DMS114 treated with DMSO at 0.1 percent for 48 hours (cell line): ENCODE data around the gene CLEC12A.
"Not testable (repeated sequence)": the region's sequence is repeated elsewhere in the genome, so short reads cannot be mapped to it uniquely, and the experiment has no call there.

ENCODE experiments used
- DNase-seq: peaks from one replicate; lab custom pipeline; 2025; ENCODE audit not compliant: unreplicated experiment; lab: John Stamatoyannopoulos, UW

CLEC12A gene

DNA sequence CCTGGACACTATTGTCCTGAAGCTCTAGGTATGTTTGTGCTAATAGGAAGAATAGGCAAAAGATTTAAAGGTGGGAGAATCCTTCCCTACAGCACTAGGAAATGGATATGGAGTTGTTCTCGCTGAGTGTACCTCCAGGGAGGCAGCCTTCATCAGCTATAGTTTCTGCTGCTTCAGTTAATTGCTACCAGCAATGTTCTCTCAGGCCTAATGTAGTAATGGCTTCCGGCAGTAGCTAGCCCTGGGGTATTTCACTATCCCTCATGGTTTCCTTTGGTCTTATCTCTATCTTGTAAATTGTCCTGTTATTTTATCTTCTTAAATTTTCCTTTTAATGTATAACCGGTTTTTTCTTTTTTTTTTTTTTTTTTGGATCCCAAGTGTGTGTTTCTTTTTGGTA, 9.3 kb upstream of the CLEC12A start:
- DNase-seq, result no peak

DNA sequence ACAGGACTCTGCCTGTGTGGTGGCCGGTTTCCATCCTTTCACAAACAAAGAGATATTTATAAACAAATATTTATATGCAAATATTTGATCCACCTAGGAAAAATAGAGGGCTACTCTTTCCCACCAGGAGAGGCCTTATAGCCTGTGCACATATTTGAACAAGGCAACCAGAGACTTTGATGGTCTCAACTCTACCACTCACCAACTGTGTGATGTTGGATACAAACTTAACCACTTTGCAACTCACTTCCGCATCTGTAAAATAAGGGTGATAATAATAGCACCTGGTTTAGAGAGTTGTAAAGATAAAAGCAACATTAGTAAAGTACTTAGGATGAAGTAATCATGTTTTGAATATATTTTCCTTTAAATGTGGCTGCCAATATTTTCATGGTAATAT, 1.5 kb upstream of the CLEC12A start:
- DNase-seq, result no peak

DNA sequence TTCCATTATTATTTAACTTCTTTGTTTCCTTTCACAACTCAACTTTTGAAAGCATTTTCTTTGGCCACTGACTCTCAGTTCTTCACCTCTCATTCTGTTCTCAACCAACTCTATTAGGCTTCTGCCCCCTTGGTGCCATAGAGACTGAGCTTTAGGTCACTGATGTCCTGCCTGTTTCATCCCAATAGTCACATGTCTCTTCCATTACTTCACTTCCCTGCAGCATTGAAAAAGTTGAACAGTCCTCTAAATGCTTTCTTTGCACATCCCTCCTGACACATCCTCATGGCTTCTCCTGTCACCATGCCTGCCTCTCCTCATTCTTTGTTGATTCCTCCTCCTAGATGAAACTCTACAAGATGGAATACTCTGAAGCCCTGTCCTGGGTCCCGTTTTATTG, 2.7 kb downstream of the CLEC12A start:
- no peak for DNase-seq

DNA sequence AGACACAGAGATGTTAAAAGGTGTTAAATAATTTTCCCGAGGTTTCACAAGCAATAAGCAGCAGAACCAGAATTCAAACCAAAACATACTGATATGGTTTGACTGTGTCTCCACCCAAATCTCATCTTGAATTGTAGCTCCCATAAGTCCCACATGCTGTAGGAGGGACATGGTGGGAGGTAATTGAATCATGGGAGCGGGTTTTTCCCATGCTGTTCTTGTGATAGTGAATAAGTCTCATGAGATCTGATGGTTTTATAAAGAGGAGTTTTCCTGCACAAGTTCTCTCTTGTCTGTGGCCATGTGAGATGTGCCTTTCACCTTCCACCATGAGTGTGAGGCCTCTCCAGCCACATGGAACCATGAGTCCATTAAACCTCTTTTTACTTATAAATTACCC, 3.5 kb downstream of the CLEC12A start:
- not testable (repeated sequence) for DNase-seq

DNA sequence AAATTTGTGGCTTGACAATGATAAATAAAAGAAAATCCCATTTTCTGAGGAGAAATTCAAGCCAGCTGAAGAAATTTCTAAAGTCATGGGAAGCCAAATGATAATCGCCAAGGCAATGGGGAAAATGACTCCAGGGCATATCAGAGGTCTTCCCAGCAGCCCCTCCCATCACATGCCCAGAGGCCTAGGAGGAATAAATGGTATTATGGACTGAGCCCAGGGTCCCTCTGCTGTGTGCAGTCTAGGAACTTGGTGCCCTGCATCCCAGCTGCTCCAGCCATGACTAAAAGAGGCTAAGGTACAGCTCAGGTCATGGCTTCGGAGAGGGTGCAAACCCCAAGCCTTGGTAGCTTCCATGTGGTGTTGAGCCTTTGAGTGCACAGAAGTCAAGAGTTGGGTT, 4.4 kb downstream of the CLEC12A start:
- DNase-seq, result no peak

DNA sequence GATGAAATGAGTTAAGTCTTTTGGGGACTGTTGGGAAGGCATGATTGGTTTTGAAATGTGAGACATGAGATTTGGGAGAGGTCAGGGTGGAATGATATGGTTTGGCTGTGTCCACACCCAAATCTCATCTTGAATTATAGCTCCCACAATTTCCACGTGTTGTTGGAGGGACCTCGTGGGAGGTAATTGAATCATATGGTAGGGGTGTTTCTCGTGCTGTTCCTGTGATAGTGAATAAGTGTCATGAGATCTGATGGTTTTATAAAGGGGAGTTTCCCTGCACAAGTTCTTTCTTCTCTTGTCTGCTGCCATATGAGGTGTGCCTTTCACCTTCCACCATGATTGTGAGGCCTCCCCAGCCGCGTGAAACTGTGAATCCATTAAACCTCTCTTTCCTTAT, 5.4 kb downstream of the CLEC12A start:
- not testable (repeated sequence) for DNase-seq

DNA sequence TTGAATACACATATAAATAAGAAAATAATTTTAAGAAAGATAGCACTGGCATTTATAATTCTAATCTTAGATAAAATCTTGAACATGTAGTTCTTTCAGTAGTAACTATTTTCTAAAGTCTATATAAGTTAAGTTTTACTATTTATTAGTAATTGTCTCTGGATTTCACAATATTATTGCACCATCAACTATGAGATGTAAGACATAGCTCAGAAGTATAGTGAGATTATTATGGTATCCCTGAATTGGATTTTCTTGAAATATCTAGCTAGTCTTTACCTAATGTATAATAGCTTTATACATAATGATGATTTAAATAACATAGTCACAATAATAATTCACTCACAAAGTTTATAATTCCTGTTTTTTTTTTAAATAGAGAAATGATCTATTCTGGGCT, 6.7 kb downstream of the CLEC12A start:
- DNase-seq, result no peak

DNA sequence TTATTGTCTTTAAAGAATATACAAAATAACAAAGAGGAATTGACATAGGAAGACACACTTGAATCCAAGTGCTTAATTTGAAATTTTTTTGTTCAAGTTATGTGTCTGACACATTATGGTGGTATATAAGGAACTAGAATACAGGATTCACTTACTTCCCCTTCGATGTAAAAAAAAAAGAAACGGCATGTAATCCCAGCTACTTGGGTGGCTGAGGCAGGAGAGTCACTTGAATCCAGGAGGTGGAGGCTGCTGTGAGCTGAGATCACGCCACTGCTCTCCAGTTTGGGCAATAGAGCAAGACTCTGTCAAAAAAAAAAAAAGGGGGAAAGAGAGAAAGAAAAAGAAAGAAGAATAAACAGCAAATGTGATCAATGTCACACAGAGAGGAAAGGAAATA, 8.9 kb downstream of the CLEC12A start:
- DNase-seq, result no peak

DNA sequence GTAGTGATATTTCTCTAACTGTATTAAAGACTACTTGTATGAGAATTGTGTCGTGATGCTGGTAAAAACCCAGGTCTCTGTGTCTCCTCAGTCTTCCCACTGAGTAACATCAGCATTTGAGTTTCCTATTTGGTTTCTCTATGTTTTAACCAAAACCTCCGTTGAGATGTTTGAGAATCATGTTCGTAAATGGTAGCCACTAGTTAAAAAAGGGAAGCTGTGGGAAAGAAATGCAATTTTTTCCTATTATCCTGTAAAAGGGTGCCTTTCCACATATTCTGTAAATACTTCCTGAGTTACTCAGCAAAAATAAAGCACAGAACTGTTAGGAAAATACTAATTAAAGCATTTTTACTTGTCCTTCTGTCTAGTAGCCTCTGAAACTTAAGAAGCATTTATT, 20.7 kb downstream of the CLEC12A start:
- no peak for DNase-seq

DNA sequence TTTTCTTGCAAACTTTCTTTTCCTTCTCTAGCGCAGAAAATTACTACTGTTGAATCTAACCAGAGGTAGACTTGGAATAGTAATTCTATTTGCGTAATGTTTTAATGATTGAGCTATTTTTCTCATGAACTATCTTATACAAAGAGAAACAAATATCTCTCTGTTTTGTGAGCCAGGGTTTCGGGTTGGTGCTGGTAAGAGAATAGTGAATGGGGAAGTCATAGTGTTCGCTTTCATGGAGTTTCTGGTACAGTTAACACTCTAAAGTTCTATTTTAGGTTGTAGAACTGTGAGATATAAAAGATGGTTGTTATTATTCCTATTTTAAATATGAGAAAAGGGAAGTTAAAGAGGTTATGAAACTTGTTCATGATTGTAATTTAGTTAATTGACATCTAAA, 21.1 kb downstream of the CLEC12A start:
- DNase-seq, result no peak

DNA sequence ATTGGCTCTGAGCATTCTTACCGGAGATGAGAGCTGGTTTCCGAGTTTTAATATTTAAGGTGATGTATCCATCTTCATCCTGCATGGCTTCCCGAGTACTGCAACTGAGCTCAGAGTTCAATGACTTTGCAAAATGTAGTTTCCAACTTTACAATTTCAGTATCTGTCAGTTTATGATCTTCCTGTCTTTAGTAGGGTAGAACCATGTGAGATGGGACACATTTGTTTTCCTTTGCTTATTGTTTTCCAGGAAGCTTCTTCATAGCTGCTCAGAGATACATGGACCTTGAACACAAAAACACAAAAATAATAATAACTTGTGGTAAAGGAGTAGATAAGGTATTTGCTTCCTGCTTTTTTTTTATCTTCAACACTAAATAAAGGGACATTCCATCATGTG, 27.8 kb downstream of the CLEC12A start, which contains the start of gene CLEC1B:
Gene CLEC1B (minus strand): TSS at position 106 of the 400 bp plus-strand sequence. CDS start 21 bp downstream, at position 85.
- DNase-seq, result no peak

DNA sequence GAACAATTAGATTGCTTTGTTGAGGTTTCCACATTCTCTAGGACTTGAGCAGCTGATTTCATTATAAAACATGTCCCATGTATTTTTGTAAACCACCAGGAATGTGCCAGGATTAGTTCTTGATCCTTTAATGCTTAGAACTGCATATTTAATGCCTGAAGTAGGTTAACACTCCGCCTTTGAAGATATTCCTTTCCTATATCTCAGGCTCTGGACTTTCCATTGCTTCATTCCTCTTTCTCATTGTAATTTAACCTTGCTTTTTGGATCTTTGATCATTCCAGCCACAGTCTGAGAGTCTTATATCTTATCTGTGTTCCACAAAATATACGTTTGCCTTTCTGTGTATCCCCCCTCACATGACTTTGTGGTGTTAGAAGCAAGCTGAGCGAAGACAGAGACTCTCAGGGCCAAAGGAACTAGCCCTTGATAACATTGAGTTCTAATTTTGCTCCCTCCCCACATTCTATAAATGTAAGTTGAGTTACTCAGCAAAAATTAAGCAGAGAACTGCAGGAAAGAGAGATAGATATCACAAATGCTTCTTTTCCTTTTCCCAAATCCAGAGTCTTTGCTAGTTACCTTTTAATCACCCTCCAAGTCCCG, 30.1 kb downstream of the CLEC12A start:
- DNase-seq, result no peak

DNA sequence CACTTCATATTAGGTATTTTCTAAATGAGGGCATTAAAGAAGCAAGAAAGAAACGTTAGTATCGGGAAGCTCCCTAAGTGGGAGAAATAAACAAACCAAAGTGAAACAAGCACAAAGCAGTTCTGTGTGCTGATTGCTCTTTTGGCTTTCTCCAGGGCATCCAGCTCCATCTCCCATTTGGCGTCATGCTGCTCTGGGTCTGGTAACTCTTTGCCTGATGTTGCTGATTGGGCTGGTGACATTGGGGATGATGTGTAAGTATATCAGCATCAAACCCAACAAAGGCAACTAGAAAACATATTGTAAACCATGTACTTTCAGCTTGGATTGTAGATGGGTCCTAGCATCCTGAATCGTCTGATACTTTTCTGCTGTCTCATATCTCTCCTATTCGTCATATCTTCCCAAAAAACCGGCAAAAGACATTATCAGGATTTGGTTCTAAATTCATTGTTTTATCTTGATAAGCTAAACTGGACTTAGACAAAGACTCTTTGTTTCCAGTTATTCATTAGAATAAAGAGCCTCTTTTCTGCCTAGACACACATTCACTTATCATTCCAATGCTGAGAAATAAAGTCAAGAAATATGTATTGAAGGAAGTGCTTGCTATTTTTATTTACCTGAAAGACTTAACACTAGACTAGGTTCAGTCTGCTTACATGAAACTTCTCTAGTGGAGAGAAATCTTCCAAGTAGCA, 41.6 kb downstream of the CLEC12A start:
- no peak for DNase-seq

DNA sequence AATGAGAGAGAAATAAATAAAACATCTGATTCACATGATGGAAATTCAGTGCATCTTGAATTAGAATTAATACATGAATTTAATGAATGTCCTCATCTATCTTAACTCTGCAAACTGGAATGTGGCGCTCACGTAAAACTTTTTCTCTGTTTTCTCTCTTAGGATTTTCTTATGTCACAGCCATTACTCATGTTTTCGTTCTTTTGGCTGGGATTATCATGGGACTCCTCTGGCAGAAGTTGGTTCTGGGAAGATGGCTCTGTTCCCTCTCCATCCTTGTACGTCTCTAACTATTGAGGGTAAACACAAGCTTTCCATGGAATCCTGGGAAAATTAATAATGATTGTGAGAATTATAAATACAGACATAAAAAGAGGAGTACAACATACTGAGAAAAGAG, 44.2 kb downstream of the CLEC12A start:
- no peak for DNase-seq

DNA sequence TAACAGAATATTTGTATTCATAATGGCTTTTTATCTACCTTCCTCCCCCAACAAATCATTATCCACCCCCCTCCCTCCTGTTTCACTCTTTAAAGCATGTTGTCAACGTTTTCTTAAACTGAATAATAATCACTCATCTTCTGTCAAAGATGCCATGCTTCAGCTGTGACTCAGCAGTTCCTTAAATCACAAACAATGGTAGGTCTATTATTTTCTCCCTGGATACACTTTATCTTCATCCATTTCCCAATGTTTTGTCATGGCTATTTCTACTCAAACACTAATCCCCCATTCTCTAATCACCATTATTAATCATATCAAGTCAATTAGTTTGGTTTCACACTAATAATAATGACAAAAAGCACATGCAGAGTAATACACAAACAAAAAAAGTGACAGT, 45.7 kb downstream of the CLEC12A start:
- DNase-seq, result no peak

DNA sequence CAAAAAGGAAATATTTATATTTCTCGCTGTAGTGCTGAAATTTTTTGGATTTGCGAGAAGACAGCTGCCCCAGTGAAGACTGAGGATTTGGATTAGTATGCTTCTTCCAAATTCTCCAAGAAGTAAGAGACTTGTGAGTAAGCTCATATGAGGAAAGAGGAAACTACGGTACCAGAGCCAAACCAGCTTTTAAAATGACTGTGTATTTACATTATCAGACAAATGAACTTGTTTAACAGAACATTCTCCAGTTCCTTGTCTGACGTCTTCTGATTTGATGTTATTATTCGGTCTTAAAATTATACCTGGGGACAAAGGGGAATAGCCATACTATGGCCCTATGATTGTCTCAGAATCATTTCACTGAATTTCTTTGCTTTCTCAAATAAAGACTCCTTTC, 47.2 kb downstream of the CLEC12A start:
- no peak for DNase-seq

DNA sequence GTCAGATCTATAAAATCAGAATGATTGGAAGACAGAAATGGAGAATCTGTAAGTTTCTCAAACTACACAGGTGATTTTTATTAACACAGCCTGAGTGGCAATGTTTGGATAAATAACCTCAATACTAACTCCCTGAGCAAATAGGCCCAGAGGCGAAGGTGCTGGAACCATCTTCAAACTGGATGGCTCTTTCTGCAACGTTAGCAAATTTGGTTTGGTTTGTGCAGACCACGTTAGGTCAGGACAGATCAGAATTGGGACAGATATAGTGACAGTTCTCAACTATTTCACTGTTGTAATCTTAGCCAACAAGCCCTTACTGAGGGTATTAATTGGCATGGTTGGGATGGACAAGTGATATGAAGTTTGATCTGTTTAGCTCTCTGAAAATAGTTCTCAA, 50.1 kb downstream of the CLEC12A start:
- DNase-seq, result no peak

DNA sequence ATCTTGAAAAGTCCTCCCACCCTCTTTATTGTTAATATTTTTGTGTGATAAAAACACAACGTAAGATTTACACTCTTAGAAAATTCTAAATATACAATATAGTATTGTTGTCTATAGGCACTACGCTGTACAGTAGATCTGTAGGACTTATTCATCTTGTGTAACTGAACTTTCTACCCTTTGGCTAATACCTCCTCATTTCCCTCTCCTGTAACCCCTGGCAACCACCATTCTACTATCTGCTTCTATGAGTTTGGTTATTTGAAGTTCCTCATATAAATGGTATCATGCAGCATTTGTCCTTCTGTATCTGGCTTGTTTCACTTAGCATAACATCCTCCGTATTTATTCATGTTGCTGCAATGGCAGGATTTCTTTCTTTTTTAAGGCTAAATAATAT, 54.0 kb downstream of the CLEC12A start:
- DNase-seq, result no peak

DNA sequence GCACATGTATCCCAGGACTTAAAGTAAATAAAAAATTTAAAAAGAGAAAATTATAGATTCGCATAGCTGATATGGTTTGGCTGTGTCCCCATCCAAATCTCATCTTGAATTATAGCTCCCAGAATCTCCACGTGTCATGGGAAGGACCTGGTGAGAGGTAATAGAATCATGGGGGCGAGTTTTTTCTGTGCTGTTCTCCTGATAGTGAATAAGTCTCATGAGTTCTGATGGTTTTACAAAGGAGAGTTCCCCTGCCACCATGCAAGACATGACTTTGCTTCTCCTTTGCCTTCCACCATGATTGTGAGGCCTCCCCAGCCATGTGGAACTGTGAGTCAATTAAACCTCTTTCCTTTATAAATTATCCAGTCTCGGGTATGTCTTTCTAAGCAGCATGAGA, 55.5 kb downstream of the CLEC12A start:
- DNase-seq, result not testable (repeated sequence)

DNA sequence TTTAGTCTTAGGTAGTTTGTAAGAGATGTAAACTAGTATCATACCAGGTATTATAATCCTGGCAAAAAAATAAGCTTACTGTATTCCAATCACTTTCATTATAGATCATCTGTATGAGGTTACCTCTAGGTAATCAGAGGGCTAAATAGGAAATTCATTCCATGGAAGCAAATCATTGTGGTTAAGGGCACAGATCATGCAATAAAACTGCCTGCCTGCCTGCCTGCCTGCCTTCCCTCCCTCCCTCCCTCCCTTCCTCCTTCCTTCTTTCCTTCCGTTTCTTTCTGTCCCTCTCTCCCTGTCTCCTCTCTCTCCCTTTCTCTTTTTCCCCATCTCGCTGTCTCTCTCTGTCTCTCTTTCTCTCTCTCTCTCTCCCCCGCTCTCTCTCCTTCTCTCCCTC, 56.1 kb downstream of the CLEC12A start:
- DNase-seq, result no peak

DNA sequence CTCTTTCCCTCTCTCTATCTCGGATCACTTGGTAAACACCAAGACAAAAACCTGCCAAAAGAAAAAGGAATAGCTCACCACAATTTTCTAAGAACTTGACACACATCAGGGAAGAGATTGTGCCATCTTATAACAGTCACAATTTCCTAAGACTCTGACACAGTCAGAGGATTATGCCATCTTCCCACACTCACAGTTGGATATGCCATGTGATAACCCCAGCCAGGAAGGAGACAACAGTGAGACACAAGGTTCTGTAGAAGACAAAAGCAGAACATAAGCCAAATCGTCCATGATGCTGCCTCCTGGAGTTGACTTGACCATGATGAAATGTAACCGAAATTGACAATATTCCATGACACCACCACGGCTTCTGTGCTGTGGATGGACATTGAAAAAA, 56.5 kb downstream of the CLEC12A start:
- DNase-seq, result no peak

DNA sequence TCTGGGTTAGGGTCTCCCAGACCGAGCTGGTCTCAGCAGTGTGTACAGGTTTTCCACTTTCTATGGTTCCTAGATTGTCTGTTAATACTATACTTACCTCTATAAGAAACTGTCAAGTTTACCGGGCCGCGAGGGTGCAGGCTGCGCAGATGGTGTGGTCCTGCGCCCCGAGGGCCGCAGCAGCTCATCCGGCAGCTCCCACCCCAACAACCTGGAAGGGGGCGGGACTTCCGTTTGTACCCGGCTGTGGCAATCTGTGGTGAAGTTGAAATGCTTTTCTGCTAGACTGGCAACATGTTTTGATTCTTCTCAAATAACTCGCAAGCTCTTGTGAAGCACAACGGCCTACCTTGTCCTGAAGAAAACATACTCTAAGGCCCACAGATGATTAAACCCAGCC, 59.2 kb downstream of the CLEC12A start, which contains the start of gene CLEC9A:
Gene CLEC9A (plus strand): TSS at position 237 of the 400 bp plus-strand sequence. CDS start 22,006 bp downstream, outside the sequence.
- no peak for DNase-seq

DNA sequence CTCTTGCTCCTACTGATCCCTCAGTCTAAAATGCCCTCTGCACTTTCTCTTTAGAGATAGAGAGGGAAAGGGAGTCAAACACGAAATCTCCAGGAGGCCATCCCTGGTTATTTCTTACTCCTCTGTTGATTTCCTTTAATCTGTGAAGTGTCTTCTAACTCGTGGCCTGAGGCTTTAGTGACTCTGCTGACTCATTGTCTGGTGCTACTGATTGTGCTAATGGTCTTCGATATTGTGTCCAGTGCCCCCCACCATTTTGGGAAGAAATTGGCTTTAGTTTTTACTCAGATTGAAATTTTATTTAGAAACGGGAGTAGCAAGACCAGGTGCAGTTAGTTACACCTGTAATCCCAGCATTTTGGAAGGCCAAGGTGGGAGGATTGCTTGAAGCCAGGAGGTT, 60.1 kb downstream of the CLEC12A start:
- DNase-seq, result no peak
